OCI-LY1 (cell line): Measurements from ENCODE around the gene PPP1R7.

Source experiments
- CTCF ChIP-seq: fragments of 200-600 bp; sonication (generic), shearing (Covaris generic); IDR thresholded peaks from 2 replicates; pipeline ENCODE4 v1.5.1; 2017; ENCODE audit warnings: mild to moderate bottlenecking, antibody characterized with exemption, low read length, moderate library complexity, mixed read lengths
- EZH2 ChIP-seq: fragments of 200-600 bp; sonication (generic), shearing (Covaris generic); IDR thresholded peaks from 2 replicates; pipeline ENCODE4 v1.8.0; 2017; ENCODE audit warnings: borderline replicate concordance, mixed run types, mild to moderate bottlenecking, antibody characterized with exemption, low read length, moderate library complexity, mixed read lengths

- no peak for TF ChIP-seq CTCF
- no peak for TF ChIP-seq EZH2
These were observed 54.2 kb downstream of the PPP1R7 start for GRCh38 chr2:241204490-241204889.
